Activated naive CD8-positive, alpha-beta T cell treated with anti-CD3 and anti-CD28 coated beads for 36 hours (primary cell): ENCODE data around the gene KIAA1217. TPM values are rescaled to one million over a fixed set of nuclear protein-coding genes. Genes with fewer than 3 reads are reported as not detected.

Experiments used
- DNase-seq: peaks from one replicate; pipeline ENCODE4 v3.0.0; 2021
- H3K27ac Mint-ChIP-seq: one replicate; pipeline ENCODE4 v1.8.0; 2022; ENCODE audit warnings: mild to moderate bottlenecking, moderate library complexity, mixed read lengths
- H3K27me3 Mint-ChIP-seq: one replicate; pipeline ENCODE4 v1.8.0; 2022; ENCODE audit warnings: mild to moderate bottlenecking, mixed read lengths
- H3K36me3 Mint-ChIP-seq: one replicate; pipeline ENCODE4 v1.8.0; 2021; ENCODE audit warnings: mild to moderate bottlenecking, mixed read lengths
- H3K4me1 Mint-ChIP-seq: one replicate; pipeline ENCODE4 v1.8.0; 2021; ENCODE audit warnings: mixed read lengths
- H3K4me3 Mint-ChIP-seq: one replicate; pipeline ENCODE4 v1.8.0; 2022; ENCODE audit warnings: mild to moderate bottlenecking, moderate library complexity, mixed read lengths
- H3K9me3 Mint-ChIP-seq: one replicate; pipeline ENCODE4 v1.8.0; 2022; ENCODE audit warnings: mixed read lengths
- total RNA-seq, 2 experiments: library from RNA; stranded (reverse); gene quantifications; one replicate each; pipeline ENCODE4 v1.2.3, GENCODE V29; 2021

KIAA1217 gene
- total RNA-seq, 2 experiments from 2014 or later, result 1.5 to 1.6 TPM

- no peak for DNase-seq
- H3K4me3 Mint-ChIP-seq, result no peak overlapping the region
- H3K9me3 Mint-ChIP-seq, result no peaks in the 10 kb centered on the region
- H3K27me3 Mint-ChIP-seq, result peaks cover 11% of the 10 kb centered on the region
- H3K4me1 Mint-ChIP-seq, result peaks cover 3% of the 10 kb centered on the region
- no peaks in the 10 kb centered on the region for H3K36me3 Mint-ChIP-seq
- no peak overlapping the region for H3K27ac Mint-ChIP-seq
These were observed 361.1 kb downstream of the KIAA1217 start for GRCh38 chr10:24569828-24570657.

- peaks cover 14% of the 10 kb centered on the region for H3K27me3 Mint-ChIP-seq
- peaks cover 8% of the 10 kb centered on the region for H3K4me1 Mint-ChIP-seq
- no peaks in the 10 kb centered on the region for H3K9me3 Mint-ChIP-seq
- no peak overlapping the region for H3K27ac Mint-ChIP-seq
- H3K36me3 Mint-ChIP-seq, result no peaks in the 10 kb centered on the region
- H3K4me3 Mint-ChIP-seq, result no peak overlapping the region
- no peak for DNase-seq
These were observed 361.9 kb downstream of the KIAA1217 start for GRCh38 chr10:24570658-24571426.

- H3K27ac Mint-ChIP-seq, result no peak overlapping the region
These were observed 363.0 kb downstream of the KIAA1217 start for GRCh38 chr10:24571870-24572450.

GRCh38 chr10:24574161-24574560 lies 365.2 kb downstream of the KIAA1217 start:
- DNase-seq, result no peak
- H3K27me3 Mint-ChIP-seq, result peaks cover 11% of the 10 kb centered on the region
- no peaks in the 10 kb centered on the region for H3K9me3 Mint-ChIP-seq
- no peak overlapping the region for H3K27ac Mint-ChIP-seq
- peaks cover 10% of the 10 kb centered on the region for H3K4me1 Mint-ChIP-seq
- no peak overlapping the region for H3K4me3 Mint-ChIP-seq
- no peaks in the 10 kb centered on the region for H3K36me3 Mint-ChIP-seq

More at GRCh38 chr10:24571870-24572450, 363.0 kb downstream of the KIAA1217 start:
- Mint-ChIP-seq H3K27me3 (peaks cover 14% of the 10 kb centered on the region), H3K4me3 (no peak overlapping the region), H3K9me3 (no peaks in the 10 kb centered on the region), H3K4me1 (peaks cover 10% of the 10 kb centered on the region), H3K36me3 (no peaks in the 10 kb centered on the region)
- no peak for DNase-seq

- H3K4me1 Mint-ChIP-seq, result peaks cover 10% of the 10 kb centered on the region
- H3K27me3 Mint-ChIP-seq, result peaks cover 11% of the 10 kb centered on the region
- no peak overlapping the region for H3K4me3 Mint-ChIP-seq
- DNase-seq, result no peak
- no peaks in the 10 kb centered on the region for H3K36me3 Mint-ChIP-seq
- H3K27ac Mint-ChIP-seq, result no peak overlapping the region
- no peaks in the 10 kb centered on the region for H3K9me3 Mint-ChIP-seq
These were observed 365.7 kb downstream of the KIAA1217 start for GRCh38 chr10:24574578-24575155.

- Mint-ChIP-seq H3K36me3 (no peaks in the 10 kb centered on the region), H3K4me1 (peaks cover 10% of the 10 kb centered on the region)
These were observed 366.6 kb downstream of the KIAA1217 start for GRCh38 chr10:24575481-24576002.

GRCh38 chr10:24579448-24579847 lies 370.5 kb downstream of the KIAA1217 start:
- Mint-ChIP-seq H3K36me3 (peaks cover 3% of the 10 kb centered on the region), H3K4me3 (no peak overlapping the region), H3K27ac (no peak overlapping the region), H3K27me3 (peaks cover 7% of the 10 kb centered on the region), H3K9me3 (no peaks in the 10 kb centered on the region), H3K4me1 (peaks cover 10% of the 10 kb centered on the region)
- DNase-seq, result no peak

More at GRCh38 chr10:24575481-24576002, 366.6 kb downstream of the KIAA1217 start:
- H3K27ac Mint-ChIP-seq, result no peak overlapping the region
- H3K4me3 Mint-ChIP-seq, result no peak overlapping the region
- DNase-seq, result no peak
- peaks cover 10% of the 10 kb centered on the region for H3K27me3 Mint-ChIP-seq
- H3K9me3 Mint-ChIP-seq, result no peaks in the 10 kb centered on the region

GRCh38 chr10:24579906-24580305 lies 371.0 kb downstream of the KIAA1217 start:
- DNase-seq, result no peak
- Mint-ChIP-seq H3K9me3 (no peaks in the 10 kb centered on the region), H3K27ac (no peak overlapping the region), H3K36me3 (peaks cover 4% of the 10 kb centered on the region), H3K4me1 (peaks cover 7% of the 10 kb centered on the region), H3K4me3 (no peak overlapping the region), H3K27me3 (peaks cover 3% of the 10 kb centered on the region)

GRCh38 chr10:24589265-24589664 lies 380.3 kb downstream of the KIAA1217 start:
- H3K4me3 Mint-ChIP-seq, result no peak overlapping the region
- DNase-seq, result no peak
- H3K27ac Mint-ChIP-seq, result no peak overlapping the region
- no peaks in the 10 kb centered on the region for H3K27me3 Mint-ChIP-seq
- H3K4me1 Mint-ChIP-seq, result peaks cover 2% of the 10 kb centered on the region
- peaks cover 28% of the 10 kb centered on the region for H3K36me3 Mint-ChIP-seq
- H3K9me3 Mint-ChIP-seq, result no peaks in the 10 kb centered on the region

- no peaks in the 10 kb centered on the region for H3K9me3 Mint-ChIP-seq
- peaks cover 18% of the 10 kb centered on the region for H3K36me3 Mint-ChIP-seq
- no peak overlapping the region for H3K27ac Mint-ChIP-seq
- H3K4me1 Mint-ChIP-seq, result peaks cover 2% of the 10 kb centered on the region
- no peak for DNase-seq
- H3K4me3 Mint-ChIP-seq, result no peak overlapping the region
- H3K27me3 Mint-ChIP-seq, result no peaks in the 10 kb centered on the region
These were observed 381.9 kb downstream of the KIAA1217 start for GRCh38 chr10:24590697-24591457.

- Mint-ChIP-seq H3K27ac (no peak overlapping the region), H3K4me3 (no peak overlapping the region), H3K36me3 (peaks cover 18% of the 10 kb centered on the region), H3K27me3 (no peaks in the 10 kb centered on the region), H3K9me3 (no peaks in the 10 kb centered on the region), H3K4me1 (peaks cover 2% of the 10 kb centered on the region)
- DNase-seq, result no peak
These were observed 387.4 kb downstream of the KIAA1217 start for GRCh38 chr10:24596217-24596930.

- Mint-ChIP-seq H3K4me1 (peaks cover 5% of the 10 kb centered on the region), H3K9me3 (no peaks in the 10 kb centered on the region), H3K36me3 (peaks cover 16% of the 10 kb centered on the region), H3K27me3 (no peaks in the 10 kb centered on the region), H3K27ac (no peak overlapping the region), H3K4me3 (no peak overlapping the region)
- no peak for DNase-seq
These were observed 388.5 kb downstream of the KIAA1217 start for GRCh38 chr10:24597426-24597825.
